Measurements from ENCODE around the gene CNPY1. TPM values are rescaled to one million over a fixed set of nuclear protein-coding genes. Genes with fewer than 3 reads are reported as not detected.

The CNPY1 gene
- polyA plus RNA-seq, 1 of the 3 experiments (the other 2 are of a cell fraction): not detected

DNA sequence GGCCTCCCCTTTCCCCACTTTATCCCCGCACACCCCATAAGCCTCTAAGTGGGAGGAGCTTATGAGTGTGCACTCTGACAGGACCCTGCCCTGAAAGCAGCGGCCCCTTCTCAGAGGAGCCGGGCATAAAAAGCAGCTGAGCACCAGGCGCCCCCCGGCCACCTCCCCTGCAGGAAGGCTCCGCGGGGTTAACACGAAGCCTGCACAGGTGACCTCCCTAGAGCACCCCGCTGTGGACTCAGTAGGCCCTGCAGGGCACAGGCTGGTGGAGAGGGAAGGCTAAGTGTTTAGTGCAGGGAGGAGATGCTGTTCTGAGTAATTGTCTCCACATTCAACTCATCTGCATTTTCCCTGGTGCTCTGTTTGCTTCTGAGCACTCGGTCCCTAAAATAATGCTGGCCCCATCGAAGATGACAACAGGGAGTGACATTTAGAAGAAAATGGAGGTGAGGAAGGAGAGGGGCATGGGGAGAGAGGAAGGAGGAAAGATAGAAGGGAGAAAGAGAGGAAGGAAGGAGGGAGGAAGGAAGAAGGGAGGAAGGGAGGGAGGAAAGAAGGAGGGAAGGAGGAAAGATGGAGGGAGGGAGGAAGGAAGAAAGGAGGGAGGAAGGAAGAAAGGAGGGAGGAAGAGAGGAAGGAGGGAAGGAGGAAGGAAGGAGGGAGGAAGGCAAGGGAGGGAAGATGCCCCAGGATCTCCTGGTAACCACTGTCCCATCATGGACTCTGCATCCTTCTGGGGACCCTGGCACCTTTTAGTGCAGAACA, 25.4 kb upstream of the CNPY1 start:
- no peak overlapping the region for H3K9ac ChIP-seq
- H3F3A ChIP-seq (replicated peaks; ENCODE audit: insufficient read depth): no peaks in the 10 kb centered on the region
- H3K4me1 ChIP-seq (ENCODE audit: control insufficient read depth in 1 of 2, insufficient read depth in 2 of 2, low read depth in 1 of 2, low read length in 1 of 2): no peaks in the 10 kb centered on the region
- no peak overlapping the region for H3K27ac ChIP-seq (ENCODE audit: low read depth in 2 of 2, low read length in 1 of 2)
- POLR2A ChIA-PET: no interaction called here
- H3K27me3 ChIP-seq (ENCODE audit: insufficient read depth): peaks cover 45% of the 10 kb centered on the region; the same call in 1 of the 2 replicates
- H3K79me2 ChIP-seq (ENCODE audit: insufficient read depth): no peaks in the 10 kb centered on the region
- DNase-seq: no peak
- WGBS (ENCODE audit: low lambda C conversion rate): 38% methylated on average over 11 of the region's 11 CpGs
- H4K20me1 ChIP-seq (ENCODE audit: insufficient read depth): no peaks in the 10 kb centered on the region
- no peaks in the 10 kb centered on the region for H3K9me2 ChIP-seq
- TF ChIP-seq NRF1 (IDR thresholded peaks at IDR 0.05; ENCODE audit: low read depth, low read length) (no peak), POLR2AphosphoS5 (IDR thresholded peaks at IDR 0.05; ENCODE audit: low read depth, low read length) (no peak), SMC3 (IDR thresholded peaks at IDR 0.05; ENCODE audit: low read depth, low read length) (no peak), ELF1 (IDR thresholded peaks at IDR 0.05) (no peak), SIN3A (IDR thresholded peaks at IDR 0.05; ENCODE audit: borderline replicate concordance, low read depth, low read length) (no peak), GATA2 (CRISPR knock-in tag; IDR thresholded peaks at IDR 0.05) (no peak), FOXM1 (IDR thresholded peaks at IDR 0.05; ENCODE audit: low read depth) (no peak), TCF12 (IDR thresholded peaks at IDR 0.05) (no peak), NFIC (IDR thresholded peaks at IDR 0.05; ENCODE audit: borderline replicate concordance) (no peak), ZBTB33 (IDR thresholded peaks at IDR 0.05; ENCODE audit: borderline replicate concordance, low read depth) (no peak), REST (IDR thresholded peaks at IDR 0.05; ENCODE audit: low read depth, low read length) (no peak), YY1 (IDR thresholded peaks at IDR 0.05; ENCODE audit: low read depth) (no peak), MAX (IDR thresholded peaks at IDR 0.05; ENCODE audit: low read depth) (no peak)
- TF ChIP-seq, protein P1, sequence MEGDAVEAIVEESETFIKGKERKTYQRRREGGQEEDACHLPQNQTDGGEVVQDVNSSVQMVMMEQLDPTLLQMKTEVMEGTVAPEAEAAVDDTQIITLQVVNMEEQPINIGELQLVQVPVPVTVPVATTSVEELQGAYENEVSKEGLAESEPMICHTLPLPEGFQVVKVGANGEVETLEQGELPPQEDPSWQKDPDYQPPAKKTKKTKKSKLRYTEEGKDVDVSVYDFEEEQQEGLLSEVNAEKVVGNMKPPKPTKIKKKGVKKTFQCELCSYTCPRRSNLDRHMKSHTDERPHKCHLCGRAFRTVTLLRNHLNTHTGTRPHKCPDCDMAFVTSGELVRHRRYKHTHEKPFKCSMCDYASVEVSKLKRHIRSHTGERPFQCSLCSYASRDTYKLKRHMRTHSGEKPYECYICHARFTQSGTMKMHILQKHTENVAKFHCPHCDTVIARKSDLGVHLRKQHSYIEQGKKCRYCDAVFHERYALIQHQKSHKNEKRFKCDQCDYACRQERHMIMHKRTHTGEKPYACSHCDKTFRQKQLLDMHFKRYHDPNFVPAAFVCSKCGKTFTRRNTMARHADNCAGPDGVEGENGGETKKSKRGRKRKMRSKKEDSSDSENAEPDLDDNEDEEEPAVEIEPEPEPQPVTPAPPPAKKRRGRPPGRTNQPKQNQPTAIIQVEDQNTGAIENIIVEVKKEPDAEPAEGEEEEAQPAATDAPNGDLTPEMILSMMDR (IDR thresholded peaks at IDR 0.05): no peak
- TF ChIP-seq, protein P2, sequence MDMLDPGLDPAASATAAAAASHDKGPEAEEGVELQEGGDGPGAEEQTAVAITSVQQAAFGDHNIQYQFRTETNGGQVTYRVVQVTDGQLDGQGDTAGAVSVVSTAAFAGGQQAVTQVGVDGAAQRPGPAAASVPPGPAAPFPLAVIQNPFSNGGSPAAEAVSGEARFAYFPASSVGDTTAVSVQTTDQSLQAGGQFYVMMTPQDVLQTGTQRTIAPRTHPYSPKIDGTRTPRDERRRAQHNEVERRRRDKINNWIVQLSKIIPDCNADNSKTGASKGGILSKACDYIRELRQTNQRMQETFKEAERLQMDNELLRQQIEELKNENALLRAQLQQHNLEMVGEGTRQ (IDR thresholded peaks at IDR 0.05; ENCODE audit: borderline replicate concordance, low read depth, low read length): no peak
- TF ChIP-seq, protein P3, sequence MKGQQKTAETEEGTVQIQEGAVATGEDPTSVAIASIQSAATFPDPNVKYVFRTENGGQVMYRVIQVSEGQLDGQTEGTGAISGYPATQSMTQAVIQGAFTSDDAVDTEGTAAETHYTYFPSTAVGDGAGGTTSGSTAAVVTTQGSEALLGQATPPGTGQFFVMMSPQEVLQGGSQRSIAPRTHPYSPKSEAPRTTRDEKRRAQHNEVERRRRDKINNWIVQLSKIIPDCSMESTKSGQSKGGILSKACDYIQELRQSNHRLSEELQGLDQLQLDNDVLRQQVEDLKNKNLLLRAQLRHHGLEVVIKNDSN (IDR thresholded peaks at IDR 0.05; ENCODE audit: borderline replicate concordance, low read depth): no peak
- TF ChIP-seq, protein P4, sequence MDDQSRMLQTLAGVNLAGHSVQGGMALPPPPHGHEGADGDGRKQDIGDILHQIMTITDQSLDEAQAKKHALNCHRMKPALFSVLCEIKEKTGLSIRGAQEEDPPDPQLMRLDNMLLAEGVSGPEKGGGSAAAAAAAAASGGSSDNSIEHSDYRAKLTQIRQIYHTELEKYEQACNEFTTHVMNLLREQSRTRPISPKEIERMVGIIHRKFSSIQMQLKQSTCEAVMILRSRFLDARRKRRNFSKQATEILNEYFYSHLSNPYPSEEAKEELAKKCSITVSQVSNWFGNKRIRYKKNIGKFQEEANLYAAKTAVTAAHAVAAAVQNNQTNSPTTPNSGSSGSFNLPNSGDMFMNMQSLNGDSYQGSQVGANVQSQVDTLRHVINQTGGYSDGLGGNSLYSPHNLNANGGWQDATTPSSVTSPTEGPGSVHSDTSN (IDR thresholded peaks at IDR 0.05): no peak
- H2AFZ ChIP-seq (ENCODE audit: low read depth): no peak overlapping the region
- H3K9me3 ChIP-seq: no peaks in the 10 kb centered on the region
- H3K4me3 ChIP-seq (ENCODE audit: low read depth in 2 of 2, low read length in 1 of 2): no peak overlapping the region
- H3K36me3 ChIP-seq (replicated peaks in 1 of 2; ENCODE audit: control insufficient read depth in 1 of 2, insufficient read depth in 2 of 2, low read length in 1 of 2): no peaks in the 10 kb centered on the region
- CTCF ChIA-PET: no interaction called here
- no peak overlapping the region for H3K4me2 ChIP-seq

All from SK-N-SH (cell line).